HUES48 (cell line): ENCODE results near the gene COL5A1.

Experiments used
- H3K27ac ChIP-seq: one replicate; pipeline ENCODE4 v1.7.0; 2013; ENCODE audit warnings: low read depth, low read length, inconsistent platforms
- H3K27me3 ChIP-seq: 2 replicates; pipeline ENCODE4 v1.6.1; 2013; ENCODE audit warnings: mild to moderate bottlenecking, low read length; ENCODE audit not compliant: control insufficient read depth, insufficient read depth
- H3K36me3 ChIP-seq: 2 replicates; pipeline ENCODE4 v1.6.1; 2013; ENCODE audit warnings: low read length; ENCODE audit not compliant: control insufficient read depth, insufficient read depth
- H3K4me1 ChIP-seq: 2 replicates; pipeline ENCODE4 v1.6.1; 2013; ENCODE audit warnings: mild to moderate bottlenecking, low read length; ENCODE audit not compliant: control insufficient read depth, insufficient read depth
- H3K4me3 ChIP-seq: 2 replicates; pipeline ENCODE4 v1.5.1; 2013; ENCODE audit warnings: mild to moderate bottlenecking, low read depth, low read length
- H3K9ac ChIP-seq: 2 replicates; pipeline ENCODE4 v1.6.1; 2013; ENCODE audit warnings: mild to moderate bottlenecking, low read depth, low read length, moderate library complexity
- H3K9me3 ChIP-seq: 2 replicates; pipeline ENCODE4 v1.6.1; 2013; ENCODE audit warnings: low read length; ENCODE audit not compliant: control insufficient read depth, insufficient read depth

Gene COL5A1

DNA sequence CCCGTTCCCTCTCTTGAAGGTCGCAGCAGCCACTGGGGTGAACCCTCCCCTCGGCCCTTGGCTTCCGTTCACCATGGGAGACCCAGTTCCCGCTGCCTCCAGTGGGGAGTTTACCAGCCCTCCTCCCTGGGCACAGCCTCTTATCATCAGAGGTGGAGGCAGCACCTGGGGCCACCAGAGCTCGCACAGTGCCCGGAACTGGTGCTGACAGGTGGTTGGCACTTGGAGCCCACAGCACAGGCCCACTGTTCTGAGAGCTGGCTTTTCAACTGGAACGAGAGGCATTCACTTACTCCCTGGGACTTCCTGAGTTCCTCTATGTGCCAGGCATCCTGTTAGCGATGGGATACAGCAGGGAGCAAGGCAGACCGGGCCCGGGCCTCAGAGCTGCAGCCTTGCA is 132.2 kb downstream of the COL5A1 start:
- no peak overlapping the region for H3K9ac ChIP-seq
- H3K27ac ChIP-seq: no peak overlapping the region
- H3K36me3 ChIP-seq: no peaks in the 10 kb centered on the region
- no peaks in the 10 kb centered on the region for H3K9me3 ChIP-seq
- no peaks in the 10 kb centered on the region for H3K4me1 ChIP-seq
- no peak overlapping the region for H3K4me3 ChIP-seq
- no peaks in the 10 kb centered on the region for H3K27me3 ChIP-seq

DNA sequence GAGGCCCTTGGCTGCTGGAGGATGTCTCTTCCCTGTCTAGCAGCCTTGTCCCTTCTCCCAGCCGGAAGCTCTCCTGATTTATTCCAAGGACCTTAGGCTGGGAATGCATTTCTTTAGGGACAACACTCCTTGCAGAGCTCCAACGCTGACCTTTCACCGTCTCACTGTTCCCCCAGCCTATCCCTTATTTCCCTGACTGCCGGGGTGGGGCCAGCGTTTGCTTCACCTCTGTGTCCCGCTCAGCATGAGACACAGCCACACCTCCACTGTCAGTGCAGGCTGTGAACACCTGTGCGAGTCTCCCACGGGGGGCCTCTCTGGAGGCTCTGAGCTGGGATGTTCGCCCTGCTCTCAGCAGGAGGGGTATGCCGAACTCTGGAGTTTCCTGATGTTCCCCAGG is 132.8 kb downstream of the COL5A1 start:
- Histone ChIP-seq H3K4me1 (no peaks in the 10 kb centered on the region), H3K27ac (no peak overlapping the region), H3K27me3 (no peaks in the 10 kb centered on the region), H3K9ac (no peak overlapping the region), H3K9me3 (no peaks in the 10 kb centered on the region), H3K4me3 (no peak overlapping the region), H3K36me3 (no peaks in the 10 kb centered on the region)

- H3K9ac ChIP-seq: no peak overlapping the region
- H3K4me1 ChIP-seq: no peaks in the 10 kb centered on the region
- H3K4me3 ChIP-seq: no peak overlapping the region
- no peaks in the 10 kb centered on the region for H3K9me3 ChIP-seq
- no peaks in the 10 kb centered on the region for H3K36me3 ChIP-seq
- no peaks in the 10 kb centered on the region for H3K27me3 ChIP-seq
- no peak overlapping the region for H3K27ac ChIP-seq
Observed at GRCh38 chr9:134775081-134775951, 133.7 kb downstream of the COL5A1 start.

GRCh38 chr9:134776080-134776796 is 134.6 kb downstream of the COL5A1 start:
- Histone ChIP-seq H3K9ac (no peak overlapping the region), H3K27ac (no peak overlapping the region), H3K9me3 (no peaks in the 10 kb centered on the region), H3K27me3 (no peaks in the 10 kb centered on the region), H3K4me3 (no peak overlapping the region), H3K4me1 (no peaks in the 10 kb centered on the region), H3K36me3 (no peaks in the 10 kb centered on the region)

DNA sequence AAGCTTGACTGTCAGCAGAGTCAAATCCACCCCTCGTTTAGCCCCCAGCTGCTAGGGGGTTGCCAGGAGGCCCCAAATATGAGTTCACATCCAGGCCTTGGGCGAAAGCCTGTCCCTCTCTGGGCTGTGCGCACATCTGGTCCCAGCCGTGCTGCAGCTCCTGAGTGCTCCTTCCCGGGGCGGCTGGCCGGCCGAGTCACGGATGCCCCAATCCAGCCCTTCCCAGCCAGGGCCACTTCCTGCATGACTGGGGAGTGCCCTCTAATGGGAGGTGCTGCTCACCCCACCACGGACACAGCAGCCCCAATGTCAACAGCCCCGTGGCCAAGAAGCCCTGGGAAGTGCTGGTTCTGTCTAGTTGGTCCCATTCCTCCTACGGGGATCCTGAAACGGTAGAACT is 135.6 kb downstream of the COL5A1 start:
- H3K4me1 ChIP-seq: no peaks in the 10 kb centered on the region
- H3K9ac ChIP-seq: no peak overlapping the region
- H3K27me3 ChIP-seq: no peaks in the 10 kb centered on the region
- H3K27ac ChIP-seq: no peak overlapping the region
- H3K4me3 ChIP-seq: no peak overlapping the region
- no peaks in the 10 kb centered on the region for H3K9me3 ChIP-seq
- no peaks in the 10 kb centered on the region for H3K36me3 ChIP-seq

- no peak overlapping the region for H3K4me3 ChIP-seq
- H3K27ac ChIP-seq: no peak overlapping the region
- H3K36me3 ChIP-seq: no peaks in the 10 kb centered on the region
- no peaks in the 10 kb centered on the region for H3K9me3 ChIP-seq
- H3K9ac ChIP-seq: no peak overlapping the region
- H3K4me1 ChIP-seq: no peaks in the 10 kb centered on the region
- H3K27me3 ChIP-seq: no peaks in the 10 kb centered on the region
Observed at GRCh38 chr9:134778156-134778555, 136.6 kb downstream of the COL5A1 start.

- Histone ChIP-seq H3K27ac (no peak overlapping the region), H3K36me3 (no peaks in the 10 kb centered on the region), H3K4me1 (no peaks in the 10 kb centered on the region), H3K9me3 (no peaks in the 10 kb centered on the region), H3K9ac (no peak overlapping the region), H3K4me3 (no peak overlapping the region), H3K27me3 (no peaks in the 10 kb centered on the region)
Observed at GRCh38 chr9:134778841-134779411, 137.3 kb downstream of the COL5A1 start.

- H3K36me3 ChIP-seq: no peaks in the 10 kb centered on the region
- no peaks in the 10 kb centered on the region for H3K9me3 ChIP-seq
- H3K4me3 ChIP-seq: no peak overlapping the region
- no peak overlapping the region for H3K9ac ChIP-seq
- H3K27ac ChIP-seq: no peak overlapping the region
- no peaks in the 10 kb centered on the region for H3K27me3 ChIP-seq
- peaks cover 6% of the 10 kb centered on the region; the same call in 1 of the 2 replicates for H3K4me1 ChIP-seq
Observed at GRCh38 chr9:134779640-134780039, 138.0 kb downstream of the COL5A1 start.

DNA sequence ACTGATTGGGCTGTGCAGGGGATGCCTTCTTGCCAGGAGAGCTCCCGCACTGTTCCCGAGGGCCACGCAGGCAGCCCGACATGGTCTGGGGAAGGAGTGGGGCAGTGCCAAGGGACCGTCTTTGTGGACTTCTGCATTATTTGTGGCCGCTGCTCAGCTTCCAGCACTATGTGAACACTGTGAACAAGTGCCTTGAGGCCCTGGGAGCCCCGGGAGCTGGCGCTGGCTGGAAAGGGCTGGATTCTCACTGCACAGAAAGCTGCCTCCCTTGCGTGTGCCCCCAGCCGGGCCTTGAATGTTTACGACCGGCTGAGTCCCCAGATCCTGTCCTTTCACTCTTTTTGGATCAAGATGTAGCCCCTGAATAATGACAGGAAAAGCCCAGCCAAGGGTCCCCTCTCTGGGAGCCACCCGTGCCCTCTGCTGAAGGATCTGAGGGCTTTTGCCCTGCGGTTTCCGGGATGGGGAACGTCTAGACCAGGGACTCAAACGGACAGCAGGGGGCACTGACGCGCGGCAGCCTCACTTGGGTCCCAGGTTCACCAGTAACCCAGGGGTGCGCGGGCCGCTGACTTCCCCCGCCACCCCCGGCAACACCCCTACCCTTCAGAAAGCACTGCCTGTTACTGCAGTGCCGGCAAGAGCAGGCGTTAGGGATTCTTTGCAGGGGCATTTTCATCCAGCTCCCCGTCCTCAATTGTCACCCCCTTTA is 140.1 kb downstream of the COL5A1 start:
- Histone ChIP-seq H3K4me3 (no peak overlapping the region), H3K27me3 (no peaks in the 10 kb centered on the region), H3K4me1 (peaks cover 8% of the 10 kb centered on the region; the same call in 1 of the 2 replicates), H3K36me3 (no peaks in the 10 kb centered on the region), H3K9ac (no peak overlapping the region), H3K27ac (no peak overlapping the region), H3K9me3 (no peaks in the 10 kb centered on the region)

DNA sequence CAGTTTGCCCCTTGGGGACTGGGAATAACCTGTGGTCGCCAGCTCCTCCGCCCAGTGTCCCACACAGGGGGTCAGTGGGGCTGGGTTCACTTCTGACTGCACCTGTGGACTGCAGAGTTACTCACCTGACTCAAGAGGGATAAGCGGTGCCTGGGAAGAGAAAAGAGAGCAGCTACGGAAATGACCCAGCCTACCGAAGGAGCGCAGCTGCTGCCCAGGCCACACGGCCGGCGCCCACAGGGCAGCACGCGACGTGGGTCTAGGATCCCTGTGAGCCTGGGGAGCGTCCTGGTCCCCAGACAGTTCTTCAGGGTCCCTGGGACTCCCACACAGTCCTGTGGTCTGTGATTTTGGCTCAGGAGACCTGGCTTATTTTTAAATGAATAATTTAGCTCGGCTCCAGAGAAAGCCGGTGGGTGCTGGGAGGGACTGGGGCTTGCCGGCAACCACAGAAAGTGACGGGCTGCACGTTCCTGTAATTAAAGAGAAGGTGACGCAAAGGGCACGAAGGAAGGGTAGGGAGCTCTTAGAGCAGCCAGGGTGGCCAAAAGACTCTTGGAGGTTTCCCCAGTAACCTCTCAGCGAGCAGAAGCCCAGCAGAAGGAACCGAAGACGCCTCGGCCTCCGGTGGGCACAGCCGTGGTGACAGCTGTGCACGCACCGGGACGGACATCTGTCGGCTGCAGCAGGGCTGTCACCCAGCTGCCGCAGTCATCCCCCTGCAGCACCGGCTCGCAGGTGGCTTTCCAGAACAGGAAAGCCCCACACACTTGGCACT is 141.5 kb downstream of the COL5A1 start:
- H3K36me3 ChIP-seq: no peaks in the 10 kb centered on the region
- no peaks in the 10 kb centered on the region for H3K9me3 ChIP-seq
- H3K27me3 ChIP-seq: no peaks in the 10 kb centered on the region
- H3K4me1 ChIP-seq: peaks cover 8% of the 10 kb centered on the region; the same call in 1 of the 2 replicates
- no peak overlapping the region for H3K4me3 ChIP-seq
- H3K9ac ChIP-seq: no peak overlapping the region
- H3K27ac ChIP-seq: no peak overlapping the region
